Astrocyte of the cerebellum (primary cell): ENCODE data around the gene ZC3H10.
A peak's percentile ranks its signal among the peaks of the same experiment; 100 is the strongest.

Experiments
- DNase-seq: peaks from one replicate; pipeline ENCODE4 v3.0.0-alpha.2; 2011; ENCODE audit warnings: low read depth
- H3K4me3 ChIP-seq: 2 replicates; pipeline ENCODE4 v1.5.1; 2011; ENCODE audit warnings: mild to moderate bottlenecking, low read depth, low read length, moderate library complexity
- in situ Hi-C: cut with HindIII; loops from 2 replicates; pipeline ENCODE4 v1.10.0; 2017; ENCODE audit warnings: low sequenced_read_pairs
- TF ChIP-seq, protein P1 (sequence below): IDR thresholded peaks from 2 replicates; pipeline ENCODE4 v1.5.1; 2012; ENCODE audit warnings: low read length, low read depth, moderate library complexity, mild to moderate bottlenecking; ENCODE audit errors: missing control alignments

Gene ZC3H10

DNA sequence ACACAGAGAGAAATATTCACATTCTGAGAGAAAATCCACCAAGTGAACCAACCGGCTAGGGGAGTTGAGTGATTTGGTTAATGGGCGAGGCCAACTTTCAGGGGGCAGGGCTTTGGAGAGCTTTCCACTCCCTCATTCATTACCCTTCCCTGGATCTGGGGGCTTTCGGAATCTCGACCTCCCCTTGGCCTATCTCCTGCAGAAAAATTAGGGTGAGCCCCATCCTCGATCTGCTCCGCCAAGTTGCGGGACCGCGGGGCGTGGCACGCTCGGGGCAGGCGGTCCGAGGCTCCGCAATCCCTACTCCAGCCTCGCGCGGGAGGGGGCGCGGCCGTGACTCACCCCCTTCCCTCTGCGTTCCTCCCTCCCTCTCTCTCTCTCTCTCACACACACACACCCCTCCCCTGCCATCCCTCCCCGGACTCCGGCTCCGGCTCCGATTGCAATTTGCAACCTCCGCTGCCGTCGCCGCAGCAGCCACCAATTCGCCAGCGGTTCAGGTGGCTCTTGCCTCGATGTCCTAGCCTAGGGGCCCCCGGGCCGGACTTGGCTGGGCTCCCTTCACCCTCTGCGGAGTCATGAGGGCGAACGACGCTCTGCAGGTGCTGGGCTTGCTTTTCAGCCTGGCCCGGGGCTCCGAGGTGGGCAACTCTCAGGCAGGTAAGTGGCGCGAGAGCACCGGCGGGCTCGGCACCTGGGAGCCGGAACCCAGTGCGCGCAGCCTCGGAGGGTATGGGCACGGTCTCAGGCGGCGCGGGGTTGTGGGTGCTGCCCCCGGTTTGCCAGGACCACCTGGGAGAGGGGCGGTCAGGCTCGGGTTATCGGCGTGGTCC, 38.1 kb upstream of the ZC3H10 start, which contains the start of gene ERBB3:
TSS of gene ERBB3 (plus strand) at position 443 of the 833 bp plus-strand sequence. CDS start at position 579, 136 bp downstream.
- H3K4me3 ChIP-seq = peak within 1 kb of the TSS; percentile 52
- DNase-seq = peak; percentile 15
- in situ Hi-C loops = no loop called here
- TF ChIP-seq, protein P1, sequence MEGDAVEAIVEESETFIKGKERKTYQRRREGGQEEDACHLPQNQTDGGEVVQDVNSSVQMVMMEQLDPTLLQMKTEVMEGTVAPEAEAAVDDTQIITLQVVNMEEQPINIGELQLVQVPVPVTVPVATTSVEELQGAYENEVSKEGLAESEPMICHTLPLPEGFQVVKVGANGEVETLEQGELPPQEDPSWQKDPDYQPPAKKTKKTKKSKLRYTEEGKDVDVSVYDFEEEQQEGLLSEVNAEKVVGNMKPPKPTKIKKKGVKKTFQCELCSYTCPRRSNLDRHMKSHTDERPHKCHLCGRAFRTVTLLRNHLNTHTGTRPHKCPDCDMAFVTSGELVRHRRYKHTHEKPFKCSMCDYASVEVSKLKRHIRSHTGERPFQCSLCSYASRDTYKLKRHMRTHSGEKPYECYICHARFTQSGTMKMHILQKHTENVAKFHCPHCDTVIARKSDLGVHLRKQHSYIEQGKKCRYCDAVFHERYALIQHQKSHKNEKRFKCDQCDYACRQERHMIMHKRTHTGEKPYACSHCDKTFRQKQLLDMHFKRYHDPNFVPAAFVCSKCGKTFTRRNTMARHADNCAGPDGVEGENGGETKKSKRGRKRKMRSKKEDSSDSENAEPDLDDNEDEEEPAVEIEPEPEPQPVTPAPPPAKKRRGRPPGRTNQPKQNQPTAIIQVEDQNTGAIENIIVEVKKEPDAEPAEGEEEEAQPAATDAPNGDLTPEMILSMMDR = no peak

DNA sequence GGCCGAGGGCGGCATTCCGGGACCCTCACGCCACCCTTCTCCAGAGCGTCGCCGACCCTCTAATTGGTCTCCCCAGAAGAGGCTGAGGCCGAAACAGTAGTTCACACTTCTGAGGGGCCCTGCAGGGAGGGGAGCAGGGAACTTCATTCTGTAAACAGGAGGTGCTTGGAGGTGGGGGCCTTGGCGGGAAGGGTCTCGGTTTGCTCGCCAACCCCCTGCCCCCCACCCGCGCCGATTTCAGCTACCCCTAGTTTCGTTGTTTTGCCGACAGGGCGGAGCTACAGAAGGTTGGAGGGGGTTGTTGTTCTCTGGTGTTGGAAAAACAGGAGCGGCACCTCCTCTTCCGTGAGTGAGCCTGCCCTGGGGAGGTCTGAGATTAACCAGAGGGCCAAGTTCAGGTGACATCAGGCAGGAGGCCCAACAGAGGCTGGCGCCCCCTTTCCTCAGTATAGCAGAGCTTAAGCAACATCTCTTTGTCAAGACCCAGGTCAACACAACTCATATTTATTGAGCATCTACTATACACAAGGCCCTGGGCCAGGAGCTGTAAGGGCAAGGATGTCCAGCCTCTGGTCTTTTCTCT, 37.4 kb upstream of the ZC3H10 start:
- DNase-seq = no peak
- in situ Hi-C loops = no loop called here
- peak overlapping the region; percentile 52 for H3K4me3 ChIP-seq
- TF ChIP-seq, protein P1 = no peak

GRCh38 chr12:56081393-56082347, 36.4 kb upstream of the ZC3H10 start:
- no peak for DNase-seq
- in situ Hi-C loops = no loop called here
- no peak overlapping the region for H3K4me3 ChIP-seq
- TF ChIP-seq, protein P1 = no peak

- TF ChIP-seq, protein P1 = no peak
- in situ Hi-C loops = no loop called here
- H3K4me3 ChIP-seq = no peak overlapping the region
- DNase-seq = no peak
These were observed 35.7 kb upstream of the ZC3H10 start for GRCh38 chr12:56082382-56082781.

GRCh38 chr12:56082967-56083366, 35.1 kb upstream of the ZC3H10 start:
- TF ChIP-seq, protein P1 = no peak
- in situ Hi-C loops = no loop called here
- DNase-seq = no peak
- no peak overlapping the region for H3K4me3 ChIP-seq

- TF ChIP-seq, protein P1 = peak; percentile 35
- H3K4me3 ChIP-seq = no peak overlapping the region
- DNase-seq = no peak
- in situ Hi-C loops = no loop called here
These were observed 33.0 kb upstream of the ZC3H10 start for GRCh38 chr12:56084958-56085543.
